ENCODE data around the gene CC2D2A.
A peak's percentile ranks its signal among the peaks of the same experiment; 100 is the strongest.

Gene CC2D2A

GRCh38 chr4:15649914-15650545 is 180.3 kb downstream of the CC2D2A start:
- peak; percentile 35 for DNase-seq (ENCODE audit: low spot score)
